Colonic mucosa (tissue), 4 donors: ENCODE data around the gene ATP10A. TPM values are rescaled to one million over a fixed set of nuclear protein-coding genes. Genes with fewer than 3 reads are reported as not detected.
A peak's percentile ranks its signal among the peaks of the same experiment; 100 is the strongest.

Source experiments
- DNase-seq: peaks from one replicate; pipeline ENCODE4 v3.0.0-alpha.2; 2020
- H3K27ac ChIP-seq: fragments of 200-600 bp; one replicate; pipeline ENCODE4 v1.8.0; 2021
- H3K27me3 ChIP-seq: fragments of 200-600 bp; one replicate; pipeline ENCODE4 v1.8.0; 2021
- H3K36me3 ChIP-seq: fragments of 200-600 bp; one replicate; pipeline ENCODE4 v1.8.0; 2021
- H3K4me1 ChIP-seq: fragments of 200-600 bp; one replicate; pipeline ENCODE4 v1.8.0; 2021; ENCODE audit warnings: mild to moderate bottlenecking
- H3K4me3 ChIP-seq: fragments of 200-600 bp; one replicate; pipeline ENCODE4 v1.8.0; 2021
- H3K9ac ChIP-seq, 2 donors: one replicate each; pipeline ENCODE4 v1.7.0; 2013; ENCODE audit warnings: control low read depth in 2 of 2, low read depth in 2 of 2, low read length in 2 of 2
- H3K9me3 ChIP-seq: fragments of 200-600 bp; one replicate; pipeline ENCODE4 v1.8.0; 2021
- intact Hi-C: fragments of 100-400 bp; cut with DNase I; formaldehyde crosslinking; loops from one replicate; pipeline ENCODE4 v1.14.1; 2022
- total RNA-seq, 2 donors: library from RNA; stranded (reverse); fragmentation: NEBNext Ultra II Directional in 1 of 2; extraction: Animal tissue kit (Norgen Biotek cat#: 25700) in 1 of 2; gene quantifications; one replicate each; pipeline ENCODE4 v1.2.1, GENCODE V29; 2021
- TF ChIP-seq, protein P1 (sequence below): fragments of 200-600 bp; IDR thresholded peaks from one replicate; pipeline ENCODE4 v1.8.0; 2022; ENCODE audit warnings: antibody characterized with exemption, mild to moderate bottlenecking
- donor health status: healthy.
- donor health status: DM: no; HTN: no; CAD: no.
- donor health status: DM: no; HTN: no; CAD: no.

ATP10A gene
- total RNA-seq, 2 donors from 2014 or later, result 0.89 to 1.0 TPM

DNA sequence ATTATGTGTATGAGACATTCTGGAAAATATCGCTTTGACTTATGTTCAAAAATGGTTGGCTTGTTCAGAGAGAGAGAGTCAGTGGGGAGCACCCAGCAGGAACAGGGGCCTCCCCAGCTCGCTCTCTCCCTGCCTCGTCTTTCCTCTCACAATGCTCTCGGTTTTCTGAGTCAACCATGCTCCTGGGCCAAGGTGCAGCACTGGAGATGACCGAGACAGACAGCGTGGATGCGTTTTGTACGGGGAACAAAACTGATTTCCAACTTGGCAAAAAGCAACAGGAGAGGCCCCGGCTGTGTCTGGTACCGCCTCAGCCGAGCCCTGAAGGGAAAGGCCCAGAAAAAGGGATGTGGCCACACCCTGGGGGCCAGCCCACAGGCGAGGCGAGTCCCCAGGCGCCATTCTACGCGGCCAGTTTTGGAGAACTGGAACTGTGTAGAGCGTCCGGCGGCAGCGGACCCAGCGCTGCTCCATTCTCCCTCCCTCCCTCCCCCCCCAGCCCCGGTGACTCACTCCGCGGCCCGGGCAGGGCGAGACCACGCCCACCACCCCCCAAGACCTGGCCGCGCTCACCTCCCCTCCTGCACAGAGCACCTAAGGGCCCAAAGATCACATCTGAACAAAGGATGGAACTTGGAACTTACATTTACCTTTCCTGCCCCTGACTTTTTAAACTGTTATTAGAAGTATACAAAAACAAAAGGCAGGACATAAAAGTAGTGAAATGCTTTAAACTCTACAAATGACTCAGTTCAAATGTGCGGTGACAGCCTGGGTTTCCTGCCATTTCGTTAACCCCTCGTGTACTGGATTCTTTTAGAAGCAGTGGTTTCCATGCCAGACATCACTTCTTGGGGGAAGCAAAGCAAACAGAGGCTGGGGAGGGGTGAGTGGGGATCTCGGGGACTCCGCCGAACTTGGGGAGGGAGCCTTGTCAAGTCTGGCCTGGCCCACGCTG is 12.7 kb downstream of the ATP10A start:
- H3K9me3 ChIP-seq, result no peaks in the 10 kb centered on the region
- no peaks in the 10 kb centered on the region for H3K27me3 ChIP-seq
- H3K9ac ChIP-seq, result peak overlapping the region; percentile 23 to 66
- TF ChIP-seq, protein P1, sequence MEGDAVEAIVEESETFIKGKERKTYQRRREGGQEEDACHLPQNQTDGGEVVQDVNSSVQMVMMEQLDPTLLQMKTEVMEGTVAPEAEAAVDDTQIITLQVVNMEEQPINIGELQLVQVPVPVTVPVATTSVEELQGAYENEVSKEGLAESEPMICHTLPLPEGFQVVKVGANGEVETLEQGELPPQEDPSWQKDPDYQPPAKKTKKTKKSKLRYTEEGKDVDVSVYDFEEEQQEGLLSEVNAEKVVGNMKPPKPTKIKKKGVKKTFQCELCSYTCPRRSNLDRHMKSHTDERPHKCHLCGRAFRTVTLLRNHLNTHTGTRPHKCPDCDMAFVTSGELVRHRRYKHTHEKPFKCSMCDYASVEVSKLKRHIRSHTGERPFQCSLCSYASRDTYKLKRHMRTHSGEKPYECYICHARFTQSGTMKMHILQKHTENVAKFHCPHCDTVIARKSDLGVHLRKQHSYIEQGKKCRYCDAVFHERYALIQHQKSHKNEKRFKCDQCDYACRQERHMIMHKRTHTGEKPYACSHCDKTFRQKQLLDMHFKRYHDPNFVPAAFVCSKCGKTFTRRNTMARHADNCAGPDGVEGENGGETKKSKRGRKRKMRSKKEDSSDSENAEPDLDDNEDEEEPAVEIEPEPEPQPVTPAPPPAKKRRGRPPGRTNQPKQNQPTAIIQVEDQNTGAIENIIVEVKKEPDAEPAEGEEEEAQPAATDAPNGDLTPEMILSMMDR, result no peak
- peaks cover 3% of the 10 kb centered on the region for H3K4me1 ChIP-seq
- peak overlapping the region; percentile 64 for H3K27ac ChIP-seq
- DNase-seq, result peak; percentile 57
- peak overlapping the region; percentile 25 for H3K4me3 ChIP-seq
- no peaks in the 10 kb centered on the region for H3K36me3 ChIP-seq
- intact Hi-C loops, result no loop called here

DNA sequence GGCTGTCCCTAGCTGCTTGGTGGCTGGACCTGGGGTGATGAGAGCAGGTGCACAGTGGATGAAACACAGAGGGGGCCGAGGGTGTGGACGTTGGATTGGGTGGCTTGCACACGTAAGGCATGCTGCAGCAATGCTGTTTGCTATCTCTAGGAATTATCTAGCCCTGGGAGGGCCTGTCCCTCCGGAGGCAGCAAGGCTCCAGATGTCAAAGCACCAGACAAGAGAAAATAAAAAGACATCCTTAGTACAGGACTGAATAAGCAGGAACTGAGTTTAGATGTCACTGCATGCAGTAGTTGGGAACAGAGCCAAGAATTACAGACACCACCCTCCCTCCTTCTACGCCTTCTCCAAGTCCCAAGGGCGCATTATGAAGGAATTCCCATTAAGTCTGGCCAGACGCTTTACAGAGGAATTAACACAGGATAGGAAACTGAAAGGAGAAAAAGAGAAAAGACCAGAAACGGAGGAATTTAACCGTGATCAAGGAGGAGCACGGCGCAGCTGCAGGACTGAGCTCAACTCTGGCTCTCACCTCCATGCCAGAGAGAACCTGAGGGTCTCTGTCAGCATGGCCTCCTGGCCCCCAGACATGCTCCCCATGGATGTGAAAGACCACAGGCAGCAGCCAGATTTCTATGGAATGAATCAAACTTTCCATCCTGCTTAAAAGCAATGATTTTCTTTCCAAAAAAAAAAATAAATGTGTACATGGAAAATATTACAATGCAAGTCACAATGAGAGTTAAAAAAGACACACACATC is 13.8 kb downstream of the ATP10A start:
- intact Hi-C loops, result no loop called here
- H3K36me3 ChIP-seq, result no peaks in the 10 kb centered on the region
- no peak overlapping the region for H3K4me3 ChIP-seq
- no peak overlapping the region for H3K9ac ChIP-seq
- TF ChIP-seq, protein P1, result no peak
- H3K4me1 ChIP-seq, result peaks cover 3% of the 10 kb centered on the region
- no peak for DNase-seq
- peak overlapping the region; percentile 64 for H3K27ac ChIP-seq
- H3K27me3 ChIP-seq, result no peaks in the 10 kb centered on the region
- no peaks in the 10 kb centered on the region for H3K9me3 ChIP-seq

DNA sequence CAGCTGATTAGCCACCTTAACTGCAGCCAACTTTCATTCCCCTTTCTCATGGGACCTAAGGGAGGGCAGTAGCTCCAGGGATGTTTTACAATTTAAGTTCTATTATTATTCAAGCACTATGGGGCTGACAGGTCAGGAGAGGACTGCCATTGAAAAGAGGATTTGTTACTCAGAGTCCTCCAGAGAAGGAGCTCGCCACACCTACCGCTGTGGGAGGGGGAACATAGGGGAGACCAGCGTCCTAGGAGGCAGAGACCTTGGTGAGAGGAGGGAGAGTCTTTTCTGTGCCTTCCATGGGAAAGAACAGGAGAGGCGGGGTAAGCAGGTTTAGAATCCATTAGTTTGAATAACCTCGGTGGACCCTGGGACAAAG is 14.4 kb downstream of the ATP10A start:
- no peak for DNase-seq
- Histone ChIP-seq H3K4me3 (no peak overlapping the region), H3K27me3 (no peaks in the 10 kb centered on the region), H3K27ac (peak overlapping the region; percentile 64), H3K9ac (no peak overlapping the region), H3K9me3 (no peaks in the 10 kb centered on the region), H3K36me3 (no peaks in the 10 kb centered on the region), H3K4me1 (peaks cover 3% of the 10 kb centered on the region)
- TF ChIP-seq, protein P1, result no peak
- intact Hi-C loops, result no loop called here

DNA sequence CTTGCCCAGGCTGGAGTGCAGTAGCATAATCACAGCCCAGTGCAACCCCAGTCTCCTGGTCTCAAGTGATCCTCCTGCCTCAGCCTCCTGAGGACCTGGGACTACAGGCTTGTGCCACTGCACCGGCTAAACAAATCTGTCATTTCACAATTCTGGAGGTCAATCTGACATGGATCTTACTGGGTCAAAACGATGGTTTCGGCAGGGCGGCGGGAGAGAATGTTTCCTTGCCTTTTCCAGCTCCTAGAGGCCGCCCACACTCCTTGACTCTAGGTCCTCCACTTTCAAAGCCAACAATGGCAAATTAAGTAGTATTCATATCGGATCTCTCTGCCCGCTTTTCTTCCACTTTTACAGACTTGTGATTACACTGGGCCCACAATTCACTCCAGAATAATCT is 14.8 kb downstream of the ATP10A start:
- H3K4me1 ChIP-seq, result peaks cover 3% of the 10 kb centered on the region
- intact Hi-C loops, result no loop called here

DNA sequence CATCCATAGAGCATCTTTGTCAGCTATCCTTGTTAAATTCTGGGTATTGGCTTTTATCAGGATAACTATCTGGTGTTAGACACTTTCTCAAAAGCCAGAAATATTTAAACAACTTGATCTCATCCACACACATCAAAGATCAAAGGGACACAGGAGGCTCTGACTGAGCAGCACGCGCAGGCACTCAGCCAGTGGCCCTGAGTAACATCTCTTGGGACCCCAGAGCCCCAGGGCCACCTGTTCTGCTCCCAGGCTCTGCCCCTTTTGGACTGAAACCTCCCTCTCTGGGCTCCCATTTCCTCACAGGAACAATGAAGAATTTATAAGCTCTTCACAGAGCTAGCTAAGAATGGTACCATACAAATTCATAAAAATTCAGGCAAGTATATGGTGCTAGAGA is 16.1 kb downstream of the ATP10A start:
- H3K27me3 ChIP-seq, result no peaks in the 10 kb centered on the region
- intact Hi-C loops, result no loop called here
- peaks cover 3% of the 10 kb centered on the region for H3K4me1 ChIP-seq
- H3K9me3 ChIP-seq, result no peaks in the 10 kb centered on the region
- no peak overlapping the region for H3K27ac ChIP-seq
- H3K4me3 ChIP-seq, result no peak overlapping the region
- DNase-seq, result no peak
- H3K36me3 ChIP-seq, result no peaks in the 10 kb centered on the region
- no peak overlapping the region for H3K9ac ChIP-seq
- TF ChIP-seq, protein P1, result no peak

More for the DNA sequence above, 14.8 kb downstream of the ATP10A start:
- H3K36me3 ChIP-seq, result no peaks in the 10 kb centered on the region
- no peak overlapping the region for H3K4me3 ChIP-seq
- H3K9me3 ChIP-seq, result no peaks in the 10 kb centered on the region
- H3K27ac ChIP-seq, result no peak overlapping the region
- TF ChIP-seq, protein P1, result no peak
- DNase-seq, result no peak
- no peak overlapping the region for H3K9ac ChIP-seq
- H3K27me3 ChIP-seq, result no peaks in the 10 kb centered on the region
